ENCODE data around the gene ATF4.

The ATF4 gene

DNA sequence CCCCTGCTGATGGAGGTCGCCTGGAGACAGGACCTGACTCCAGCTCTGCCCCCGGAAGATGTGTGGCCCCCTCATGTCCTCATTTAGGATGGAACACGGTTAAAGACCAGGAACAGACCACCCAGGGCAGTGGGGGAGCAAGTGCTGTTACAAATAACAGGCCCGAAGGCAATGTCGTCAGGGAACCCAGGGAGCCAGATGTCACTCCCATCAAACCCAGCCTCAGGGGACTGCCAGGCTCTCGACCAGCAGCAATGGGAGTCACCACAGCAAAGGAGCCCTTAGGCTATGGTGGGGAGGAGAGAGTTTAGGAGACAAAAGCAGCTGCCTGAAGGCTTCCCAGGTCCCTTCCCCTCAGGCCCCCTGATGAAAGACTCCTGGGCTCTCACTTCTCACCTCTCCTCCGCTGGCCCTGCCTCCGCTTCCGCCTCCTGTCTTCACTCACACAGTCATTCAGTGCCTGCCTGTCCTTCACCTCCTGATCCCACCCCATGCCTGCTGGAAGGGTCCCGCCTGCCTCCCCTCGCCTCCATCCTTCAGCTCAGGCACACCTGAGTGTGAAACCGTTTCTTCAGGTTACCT lies 7.8 kb downstream of the ATF4 start:
- DNase-seq (ENCODE audit: low read depth in 1 of 2, low spot score in 1 of 2), result no peak

DNA sequence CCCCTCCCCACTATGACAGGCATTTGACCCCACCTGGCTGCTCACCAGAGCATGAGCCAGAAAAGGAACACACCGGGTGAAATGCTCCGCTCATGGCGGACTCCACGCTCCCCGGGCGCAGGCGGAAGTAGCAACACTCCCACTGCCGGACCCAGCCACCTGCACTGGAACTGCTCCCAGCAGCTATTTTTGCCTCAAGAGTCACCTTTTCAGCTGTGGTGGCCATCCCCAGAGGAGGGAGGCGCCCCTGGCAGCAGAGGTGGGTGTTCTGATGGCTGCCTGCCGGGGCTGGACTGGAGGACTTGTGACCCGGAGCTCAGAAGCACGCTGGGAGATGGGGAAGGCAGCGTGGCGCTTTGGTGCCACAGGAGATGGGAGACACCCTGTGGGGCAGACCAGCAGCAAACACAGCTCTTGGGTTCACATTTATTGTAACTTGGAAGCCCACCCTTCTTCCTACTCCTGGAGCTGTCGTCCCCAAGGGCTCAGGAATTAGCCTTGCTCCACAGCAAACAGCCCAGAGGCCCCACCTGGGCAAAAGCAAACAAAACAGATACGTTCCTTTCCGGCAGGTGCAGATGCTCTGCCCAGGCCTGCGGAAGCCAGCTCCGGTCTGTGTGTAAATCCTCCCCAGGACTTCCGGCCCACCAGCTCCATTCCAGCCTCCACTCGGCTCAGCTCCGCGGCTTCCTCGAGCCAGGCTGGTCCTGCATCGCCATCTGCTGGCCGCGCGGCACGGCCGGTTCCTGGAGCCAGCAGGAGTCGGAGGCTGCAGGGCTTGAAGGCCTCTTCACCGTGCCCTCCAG lies 8.5 kb downstream of the ATF4 start:
- DNase-seq (ENCODE audit: low read depth in 1 of 2, low spot score in 1 of 2), result peak; percentile 81 to 88

DNA sequence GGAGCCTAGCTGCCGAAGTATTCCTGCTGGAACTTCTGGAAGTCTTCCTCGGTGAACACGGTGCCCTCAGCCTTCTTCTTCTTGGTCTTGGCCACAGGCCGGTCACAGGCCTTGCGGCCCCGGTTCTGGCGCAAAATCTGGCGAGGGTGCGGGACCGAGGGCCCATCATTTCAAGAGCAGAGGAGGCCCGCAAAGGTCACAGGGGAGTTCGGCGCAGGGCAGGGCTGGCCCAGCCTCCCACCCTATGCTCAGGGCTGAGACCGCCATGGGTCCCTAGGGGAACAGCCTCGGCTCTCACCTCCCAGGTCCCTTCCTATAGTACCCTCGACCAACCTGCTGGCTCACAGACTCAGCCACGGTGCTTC lies 9.1 kb downstream of the ATF4 start:
- no peak for DNase-seq (ENCODE audit: low read depth in 1 of 2, low spot score in 1 of 2)

DNA sequence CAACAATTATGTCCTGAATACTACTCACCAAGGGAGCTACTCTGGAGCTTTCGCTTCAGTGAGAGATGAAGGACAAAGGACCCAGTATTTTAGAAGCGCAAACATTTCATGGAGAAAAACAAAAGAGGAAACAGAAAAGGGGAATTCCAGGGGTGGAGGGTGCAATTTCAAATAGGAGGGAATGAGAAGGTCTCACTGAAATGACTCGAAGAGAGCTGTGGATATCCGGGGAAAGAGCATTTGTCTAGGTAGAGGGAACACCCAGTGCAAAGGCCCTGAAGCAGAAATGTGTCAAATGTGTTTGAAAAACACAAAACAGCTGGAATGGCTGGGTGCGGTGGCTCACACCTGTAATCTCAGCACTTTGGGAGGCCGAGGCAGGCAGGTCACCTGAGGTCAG lies 9.8 kb downstream of the ATF4 start:
- no peak for DNase-seq (ENCODE audit: low read depth in 1 of 2, low spot score in 1 of 2)

DNA sequence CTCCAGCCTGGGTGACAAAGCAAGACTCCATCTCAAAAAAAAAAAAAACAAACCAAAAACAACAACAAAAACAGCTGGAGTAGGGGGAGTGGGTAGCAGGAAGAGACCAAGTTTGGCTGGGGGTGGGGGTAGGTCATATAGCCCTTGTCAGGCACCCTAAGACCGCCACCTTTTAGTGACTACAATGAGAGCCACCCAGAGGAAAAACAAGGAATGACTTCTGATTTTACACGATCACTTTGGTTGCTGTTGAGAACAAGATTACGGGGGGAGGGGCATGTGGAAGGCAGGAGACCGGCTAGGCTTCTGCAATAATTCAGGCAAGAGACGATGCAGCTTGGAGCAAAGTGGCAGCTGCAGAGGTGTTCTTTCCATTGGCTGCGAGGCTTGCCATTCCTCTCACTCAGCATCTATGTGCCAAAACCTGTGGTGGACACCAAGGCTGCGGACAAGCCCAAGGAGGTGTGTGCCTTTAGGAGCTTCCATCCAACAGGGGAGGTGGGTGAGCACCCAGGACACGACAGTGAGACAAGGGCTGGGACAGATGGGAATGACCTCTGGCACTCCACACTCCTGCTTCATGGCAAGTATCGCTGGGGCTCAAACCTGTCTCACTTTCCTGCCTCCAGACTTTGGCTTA lies 10.4 kb downstream of the ATF4 start:
- DNase-seq (ENCODE audit: low read depth in 1 of 2, low spot score in 1 of 2), result no peak

DNA sequence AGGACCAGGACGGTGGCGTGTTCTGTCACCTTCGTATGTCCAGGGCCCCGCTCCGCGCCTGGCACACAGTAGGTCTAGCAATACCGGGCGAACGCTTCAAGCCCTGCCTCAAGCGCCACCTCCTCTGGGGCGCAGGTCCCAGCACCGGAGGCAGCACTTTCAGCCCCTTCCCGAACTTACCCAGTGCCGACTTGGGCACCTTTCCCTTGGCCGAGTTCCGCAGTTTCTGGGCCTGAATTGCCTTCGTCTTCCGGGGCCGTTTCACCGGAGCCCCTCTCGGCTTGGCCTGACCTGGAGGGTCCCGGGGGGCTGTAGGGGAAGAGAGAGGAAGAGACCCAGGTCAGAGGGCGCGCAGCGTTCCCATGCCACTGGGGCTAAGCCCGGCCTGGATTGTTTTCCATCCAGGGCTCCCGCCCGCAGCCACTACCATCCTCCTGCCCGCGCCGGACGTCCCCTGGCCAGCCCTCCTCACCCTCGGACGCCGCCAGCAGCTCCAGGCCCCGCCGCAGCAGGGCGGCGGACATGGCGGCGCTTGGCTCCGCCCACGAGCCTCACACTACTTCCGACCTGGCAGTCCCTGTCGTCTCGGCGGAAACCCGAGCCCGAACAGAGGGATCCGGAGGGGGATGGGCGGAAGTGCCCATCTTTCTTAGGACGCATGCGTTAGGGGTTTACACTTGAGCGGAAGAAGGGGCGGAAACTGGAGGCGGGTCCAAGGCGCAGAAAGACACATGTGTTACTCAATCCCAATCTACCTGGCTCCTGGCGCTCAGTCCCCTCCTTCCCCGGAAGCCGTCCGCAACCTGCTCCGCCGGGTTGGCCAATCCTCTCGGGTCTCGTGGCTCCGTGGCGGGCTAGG lies 12.1 kb downstream of the ATF4 start, which contains the start of gene RPS19BP1:
TSS of gene RPS19BP1 (minus strand) at position 534 of the 859 bp plus-strand sequence. CDS start at position 524, 10 bp downstream.
- DNase-seq (ENCODE audit: low read depth in 1 of 2, low spot score in 1 of 2), result peak; percentile 97 to 99

DNA sequence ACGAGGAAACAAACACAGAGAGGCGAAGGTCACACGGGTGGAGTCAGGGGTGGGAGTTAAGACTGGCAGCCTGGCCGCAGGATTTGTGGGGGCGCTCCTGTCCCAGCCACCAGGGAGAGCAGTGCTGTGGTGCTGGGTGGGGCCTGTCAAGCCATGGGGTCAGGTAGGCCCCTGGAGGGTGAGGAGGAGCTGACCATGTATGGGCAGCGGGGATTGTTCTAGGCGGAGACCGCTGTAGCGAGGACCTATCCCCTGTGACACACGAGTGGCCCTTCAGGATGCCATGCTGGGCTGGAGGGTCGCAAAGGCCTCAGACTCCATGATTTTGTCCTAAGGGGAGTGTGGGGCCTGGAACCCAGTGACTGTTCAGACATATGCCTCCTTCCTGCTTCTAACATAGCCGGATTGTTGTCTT lies 13.7 kb downstream of the ATF4 start:
- DNase-seq (ENCODE audit: low read depth in 1 of 2, low spot score in 1 of 2), result no peak

DNA sequence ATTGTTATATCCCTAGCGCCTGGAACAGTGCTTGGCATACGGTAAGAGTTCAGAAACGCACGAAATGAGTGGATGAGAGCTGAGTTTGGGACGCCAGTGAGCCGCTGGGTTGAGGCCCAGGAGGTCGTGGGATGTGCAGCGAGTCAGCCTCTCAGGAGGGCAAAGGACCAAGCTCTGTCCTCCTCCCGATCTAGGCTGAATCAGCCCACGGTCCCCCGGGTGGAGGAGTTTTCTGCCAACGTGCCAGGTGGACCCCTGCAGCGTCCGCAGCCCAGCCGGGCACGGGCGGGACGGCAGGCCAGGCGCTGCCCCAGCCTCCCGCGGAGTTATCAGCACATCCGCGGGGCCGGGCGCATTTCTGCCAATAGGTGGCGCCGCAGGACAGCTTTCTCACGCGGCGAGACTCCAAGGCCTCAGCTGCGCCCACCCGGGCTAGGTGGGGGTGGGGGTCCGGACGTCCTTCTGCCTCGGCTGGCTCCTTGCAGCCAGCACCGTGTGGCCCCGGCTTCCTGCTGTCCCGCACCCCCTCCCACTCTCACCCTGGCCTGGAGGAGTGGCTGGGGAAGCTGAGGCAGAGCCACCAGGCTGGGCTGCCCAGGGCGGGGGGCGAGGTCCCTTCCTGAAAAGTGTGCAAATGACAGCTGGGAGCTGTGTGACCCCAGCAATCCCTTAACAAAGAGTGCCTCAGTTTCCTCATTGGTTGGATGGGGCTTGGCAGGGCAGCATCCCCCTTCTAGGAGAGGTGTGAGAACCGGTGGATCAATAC lies 14.4 kb downstream of the ATF4 start:
- DNase-seq (ENCODE audit: low read depth in 1 of 2, low spot score in 1 of 2), result peak; percentile 75 to 80

DNA sequence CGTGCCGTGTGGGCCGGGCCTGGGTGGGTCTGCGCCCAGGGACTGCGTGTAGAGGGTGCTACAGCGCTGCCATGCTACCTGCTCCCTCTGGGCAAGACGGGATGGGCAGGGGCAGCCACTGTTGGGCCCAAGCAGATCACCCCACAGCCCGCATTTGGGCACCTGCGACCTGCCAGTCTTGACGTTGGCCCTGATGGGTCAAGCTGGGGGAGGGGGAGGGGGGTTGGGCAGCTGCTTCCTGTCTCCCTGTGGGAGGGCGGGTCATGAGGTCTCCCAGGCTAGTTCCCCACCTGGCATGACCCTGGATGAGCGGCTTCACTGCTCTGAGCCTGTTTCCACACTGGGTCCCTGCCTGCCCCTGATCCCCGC lies 15.0 kb downstream of the ATF4 start:
- no peak for DNase-seq (ENCODE audit: low read depth in 1 of 2, low spot score in 1 of 2)

DNA sequence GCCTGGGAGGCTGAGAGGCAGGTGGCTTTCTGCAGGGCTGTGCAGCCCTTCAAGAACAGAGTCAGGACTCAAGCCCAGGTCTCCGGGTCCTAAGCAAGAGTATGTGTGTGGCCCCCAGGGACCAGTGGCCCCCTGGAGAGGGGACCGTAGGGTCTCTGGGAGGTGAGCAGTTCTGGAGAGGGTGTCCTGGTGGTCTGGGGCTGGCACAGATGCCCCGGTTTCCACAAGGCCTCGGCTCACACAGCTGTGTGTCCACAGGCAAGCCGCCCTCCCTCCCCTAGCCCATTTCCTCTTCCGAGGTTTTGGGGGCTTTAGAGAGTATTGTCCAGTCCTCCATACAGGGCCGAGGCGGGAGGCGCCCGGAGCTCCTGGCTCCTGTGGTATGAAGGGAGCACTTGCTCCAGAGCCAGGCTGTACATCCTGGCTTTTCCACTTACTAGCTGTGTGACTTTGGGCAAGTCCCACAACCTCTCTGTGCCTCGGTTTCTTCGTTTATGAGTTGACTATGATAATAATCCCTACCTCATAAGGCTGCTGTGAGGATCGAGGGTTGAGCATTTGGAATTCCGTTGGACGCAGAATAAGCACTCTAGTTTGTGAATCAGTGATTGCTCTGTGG lies 15.6 kb downstream of the ATF4 start:
- no peak for DNase-seq (ENCODE audit: low read depth in 1 of 2, low spot score in 1 of 2)

DNA sequence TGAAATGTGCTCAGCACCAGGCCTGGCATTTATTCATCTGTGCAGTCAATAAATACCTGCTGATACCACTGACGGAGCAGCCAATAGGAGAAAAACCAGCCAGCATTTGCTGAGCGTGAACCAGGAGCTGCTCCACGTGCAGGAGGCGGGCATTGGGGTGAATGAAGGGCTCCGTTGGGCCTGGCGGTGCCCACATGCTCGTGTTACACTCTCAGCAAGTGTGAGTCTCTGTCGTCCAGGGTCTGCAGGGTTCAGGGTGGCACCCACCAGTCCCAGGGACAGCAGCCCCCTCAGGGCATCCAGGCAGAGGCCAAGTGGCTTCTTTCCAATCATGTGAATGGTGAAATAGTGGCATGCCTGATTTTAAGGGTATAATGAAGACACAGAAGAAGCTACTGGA lies 16.3 kb downstream of the ATF4 start:
- no peak for DNase-seq (ENCODE audit: low read depth in 1 of 2, low spot score in 1 of 2)

DNA sequence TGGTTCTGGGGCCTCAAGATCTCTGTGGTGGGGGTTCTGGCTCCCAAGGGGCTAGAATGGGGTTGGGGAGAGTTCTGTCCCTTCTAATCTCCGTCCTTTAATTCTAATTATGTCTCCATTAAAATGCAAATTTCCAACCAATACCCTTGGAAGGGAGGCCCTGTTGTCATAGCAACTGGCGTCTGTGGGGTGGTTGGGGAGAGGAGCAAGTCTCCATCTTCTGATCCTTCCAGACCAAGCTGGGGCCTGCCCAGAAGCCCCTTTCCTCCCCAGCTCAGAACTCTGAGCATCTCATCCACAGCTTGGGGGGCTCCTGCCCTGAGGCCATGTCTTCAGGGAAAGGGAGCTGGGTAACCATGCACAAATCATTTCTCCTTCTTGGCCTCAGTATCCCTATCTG lies 17.6 kb downstream of the ATF4 start:
- no peak for DNase-seq (ENCODE audit: low read depth in 1 of 2, low spot score in 1 of 2)

DNA sequence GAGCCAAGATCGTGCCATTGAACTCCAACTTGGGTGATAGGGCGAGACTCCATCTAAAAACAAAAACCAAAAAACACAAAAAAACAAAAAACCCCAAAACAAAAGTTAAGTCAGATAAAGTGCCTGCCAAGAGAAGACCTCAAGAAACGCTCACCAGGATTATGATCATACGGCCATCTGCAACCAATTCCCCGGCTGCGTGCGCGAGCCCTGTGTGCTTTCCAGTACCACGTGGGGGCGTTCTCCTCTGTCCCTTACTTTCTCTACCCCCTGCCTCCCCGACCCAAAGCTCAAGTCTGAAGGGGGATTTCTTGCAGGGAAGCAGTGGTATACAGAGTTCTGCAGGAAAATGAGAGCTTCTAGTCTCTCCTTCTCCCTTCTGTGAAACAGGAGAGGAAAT lies 22.7 kb downstream of the ATF4 start:
- DNase-seq (ENCODE audit: low read depth in 1 of 2, low spot score in 1 of 2), result no peak

DNA sequence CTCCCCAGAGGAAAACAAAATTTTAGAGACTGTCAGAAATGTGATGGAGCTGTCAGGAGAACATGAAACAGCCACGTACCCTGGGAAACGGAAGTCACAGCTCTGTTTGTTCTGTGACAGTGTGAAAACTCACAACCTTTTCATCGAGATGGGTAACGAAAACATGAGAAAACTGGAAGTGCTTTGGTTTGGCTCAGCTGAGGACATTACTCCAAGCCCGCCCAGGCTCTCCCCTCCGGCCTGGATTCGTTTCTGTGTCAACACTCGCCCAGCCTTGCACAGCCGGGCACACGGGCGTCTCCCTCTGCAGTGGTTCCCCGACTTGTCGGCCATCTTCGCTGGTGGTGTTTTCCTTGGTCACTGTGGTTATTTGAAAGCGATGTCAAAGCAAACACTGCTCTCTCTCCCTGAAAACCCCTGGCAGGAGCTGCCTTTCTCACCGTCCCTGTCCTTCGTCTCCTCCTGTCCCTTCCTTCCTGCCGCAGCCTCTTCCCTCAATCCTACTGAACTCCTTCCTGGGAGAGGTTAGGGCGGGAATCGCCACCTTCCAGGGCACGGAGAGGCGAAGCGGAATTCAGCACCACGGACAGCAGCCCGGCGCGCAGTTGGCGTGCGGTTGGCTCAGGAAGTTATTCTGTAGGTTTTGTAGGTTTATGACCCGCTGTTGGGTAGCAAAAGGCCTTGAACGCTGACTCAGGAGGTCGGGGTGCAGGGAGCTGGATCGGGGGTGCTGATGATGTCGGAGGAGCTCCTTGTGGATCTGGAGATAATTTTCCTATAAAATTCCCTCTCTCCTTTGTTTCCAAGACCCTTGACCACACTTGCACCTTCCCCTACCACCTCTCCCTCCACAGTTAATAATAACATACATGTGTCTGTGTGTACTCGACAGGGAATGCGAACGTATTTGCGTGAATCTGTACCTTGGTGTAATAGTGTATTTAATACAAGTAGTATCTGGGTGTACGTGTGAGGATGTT lies 25.3 kb downstream of the ATF4 start:
- no peak for DNase-seq (ENCODE audit: low read depth in 1 of 2, low spot score in 1 of 2)

DNA sequence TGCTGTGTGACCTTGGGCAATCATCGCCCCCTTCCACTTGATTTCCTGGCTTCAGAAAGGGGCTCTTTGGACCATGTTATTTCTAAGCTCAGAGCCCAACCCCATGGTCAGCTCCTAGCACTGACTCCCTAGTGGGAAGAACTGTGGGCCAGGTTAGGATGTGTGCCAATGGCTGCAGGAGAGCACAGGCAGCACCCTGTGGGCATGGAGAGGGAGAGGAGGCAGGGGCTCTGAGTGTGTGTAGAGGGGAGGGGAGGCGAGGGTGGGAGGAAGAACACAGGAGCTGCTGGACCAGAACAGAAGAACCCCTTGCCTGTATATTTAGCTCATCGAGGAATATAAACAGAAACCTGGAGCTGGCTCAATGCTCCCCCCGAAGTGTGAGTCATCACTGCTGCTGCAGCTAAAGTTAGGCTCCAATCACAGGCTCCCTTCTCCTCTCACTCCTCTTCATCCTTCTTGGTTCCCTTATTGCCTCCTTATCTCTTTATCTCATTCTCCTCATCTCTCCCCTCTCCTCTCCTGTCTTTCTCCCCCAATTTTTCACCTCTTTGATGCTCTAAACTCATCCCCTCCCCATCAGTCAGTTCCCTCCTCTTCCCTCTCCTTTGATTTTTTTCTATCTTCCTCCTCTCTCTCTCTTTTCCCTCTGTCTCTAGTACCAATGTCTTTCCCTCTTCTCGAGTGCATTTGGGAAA lies 26.7 kb downstream of the ATF4 start:
- DNase-seq (ENCODE audit: low read depth in 1 of 2, low spot score in 1 of 2), result no peak

DNA sequence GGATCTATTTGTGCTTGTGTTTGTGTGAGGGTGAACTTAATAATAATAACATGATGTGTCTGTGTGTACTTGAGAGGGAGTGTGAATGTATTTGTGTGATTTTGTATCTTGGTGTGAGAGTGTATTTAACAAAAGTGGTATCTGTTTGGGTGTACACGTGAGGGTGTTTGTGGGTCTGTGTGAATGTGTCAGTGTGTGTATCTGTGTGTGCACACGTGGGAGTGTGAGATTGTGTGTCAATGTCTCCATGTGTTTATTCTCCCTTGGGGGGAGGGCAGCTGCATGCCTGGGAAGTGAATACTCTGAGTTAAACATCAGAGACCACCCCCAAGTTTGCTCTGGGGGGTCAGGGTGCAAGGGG lies 27.2 kb downstream of the ATF4 start:
- DNase-seq (ENCODE audit: low read depth in 1 of 2, low spot score in 1 of 2), result no peak

DNA sequence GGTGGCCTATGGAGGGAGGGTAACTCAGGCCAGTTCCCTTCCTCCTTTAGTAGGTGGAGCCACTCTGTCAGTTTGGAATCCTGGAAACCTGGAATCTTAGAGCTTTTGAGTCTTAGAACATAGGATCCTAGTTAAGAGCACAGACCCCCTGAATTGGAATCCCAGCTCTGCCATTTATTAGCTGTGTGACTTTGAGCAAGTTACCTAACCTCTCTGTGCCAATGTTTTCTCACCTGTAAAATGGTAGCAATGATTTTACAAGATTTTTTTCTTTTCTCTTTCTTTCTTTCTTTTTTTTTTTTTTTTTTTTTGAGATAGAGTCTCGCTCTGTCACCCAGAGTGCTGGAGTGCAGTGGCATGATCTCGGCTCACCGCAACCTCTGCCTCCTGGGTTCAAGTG lies 33.1 kb downstream of the ATF4 start:
- DNase-seq (ENCODE audit: low read depth in 1 of 2, low spot score in 1 of 2), result no peak

DNA sequence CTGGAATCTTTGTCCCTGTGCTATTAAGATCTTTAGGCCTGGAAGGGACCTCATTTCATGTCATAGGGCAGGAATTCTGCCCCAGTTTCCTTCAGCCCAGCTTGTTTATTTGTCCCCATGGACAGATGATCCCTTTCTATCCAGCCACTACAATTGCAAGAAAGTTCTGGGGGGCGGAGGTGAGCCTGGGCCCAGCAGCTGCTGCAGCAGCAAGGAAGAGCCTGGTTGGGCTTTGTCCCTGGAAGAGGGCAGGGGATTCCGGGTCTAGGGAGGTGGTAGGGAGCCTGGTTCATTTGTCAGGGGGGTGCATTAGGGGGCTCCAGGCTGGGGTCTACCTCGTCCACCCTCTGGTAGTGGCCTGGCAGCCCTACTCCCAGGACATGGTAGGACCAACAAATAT lies 33.8 kb downstream of the ATF4 start:
- no peak for DNase-seq (ENCODE audit: low read depth in 1 of 2, low spot score in 1 of 2)
